Measurements from ENCODE around the gene RASSF1. TPM values are rescaled to one million over a fixed set of nuclear protein-coding genes. Genes with fewer than 3 reads are reported as not detected.

Gene RASSF1
- total RNA-seq, 1 donor from 2014 or later = 26.5 TPM

DNA sequence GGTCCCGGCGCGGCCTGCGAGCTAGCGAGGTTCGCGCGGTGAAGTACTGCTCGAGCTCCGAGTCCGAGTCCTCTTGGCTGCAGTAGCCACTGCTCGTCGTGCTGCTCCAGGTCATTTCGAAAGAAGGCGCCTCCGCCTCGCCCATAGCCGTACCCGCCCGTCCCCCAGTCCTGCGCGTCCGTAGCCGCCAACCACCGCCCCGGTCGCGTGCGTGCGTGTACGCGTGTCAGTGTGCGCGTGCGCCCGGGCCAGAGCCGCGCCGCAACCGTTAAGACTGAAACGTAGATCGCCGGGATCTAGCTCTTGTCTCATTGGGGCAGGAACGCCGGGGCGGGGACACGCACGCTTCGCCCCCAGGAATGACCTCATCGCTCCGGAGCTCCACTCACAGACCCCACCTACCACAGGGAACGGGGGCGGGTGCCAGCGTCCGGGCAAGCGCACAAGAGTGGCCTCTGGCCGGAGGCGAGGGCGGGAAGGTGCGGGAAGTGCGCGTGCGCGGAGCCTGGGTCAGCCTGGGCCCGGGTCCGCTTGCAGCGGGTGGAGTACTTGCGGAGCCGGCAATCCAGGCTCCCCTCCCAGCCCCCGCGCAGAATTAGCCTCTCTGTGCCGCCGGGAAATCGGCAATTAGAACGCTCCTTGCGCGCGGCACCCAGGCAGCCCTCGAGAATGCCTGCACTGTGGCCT is 3.3 kb downstream of the RASSF1 start:
- peaks cover 26% of the 10 kb centered on the region for H3K4me1 Mint-ChIP-seq (ENCODE audit: low read depth, unreplicated experiment)
- H3K27ac Mint-ChIP-seq (ENCODE audit: unreplicated experiment) = peak overlapping the region; percentile 97
- FAIRE-seq (peak; percentile 56), DNase-seq (ENCODE audit: low read depth) (peak; percentile 97)
- no peaks in the 10 kb centered on the region for H3K27me3 ChIP-seq (ENCODE audit: insufficient read depth, low read length)
- H3K9me3 Mint-ChIP-seq (ENCODE audit: unreplicated experiment) = peaks cover 4% of the 10 kb centered on the region
- H2AFZ ChIP-seq (ENCODE audit: low read depth, low read length) = peak overlapping the region; percentile 83
- H3K4me2 ChIP-seq (ENCODE audit: low read length) = peak overlapping the region; percentile 94
- no peaks in the 10 kb centered on the region for H3K36me3 ChIP-seq (ENCODE audit: insufficient read depth, low read length)
- H3K4me3 ChIP-seq (ENCODE audit: insufficient read depth, low read depth, low read length) = peak overlapping the region; percentile 92
- H3K27me3 Mint-ChIP-seq (ENCODE audit: low read depth, unreplicated experiment) = peaks cover 16% of the 10 kb centered on the region
- TF ChIP-seq EZH2 (IDR thresholded peaks at IDR 0.05; ENCODE audit: insufficient read depth, low read length) (no peak), CTCF (IDR thresholded peaks at IDR 0.05; ENCODE audit: insufficient read depth, low read depth, low read length) (no peak)
- H3K27ac ChIP-seq (ENCODE audit: low read depth, low read length) = peak overlapping the region; percentile 92
- peaks cover 41% of the 10 kb centered on the region for H4K20me1 ChIP-seq (ENCODE audit: insufficient read depth, low read length)
- H3K9ac ChIP-seq (ENCODE audit: low read length) = peak overlapping the region; percentile 97
- peaks cover 40% of the 10 kb centered on the region for H3K4me1 ChIP-seq (ENCODE audit: insufficient read depth, low read length)
- H3K9me3 ChIP-seq (ENCODE audit: insufficient read depth, low read depth, low read length) = no peaks in the 10 kb centered on the region
- peak overlapping the region; percentile 94 for H3K4me3 Mint-ChIP-seq (ENCODE audit: unreplicated experiment)
- H3K36me3 Mint-ChIP-seq (ENCODE audit: low read depth, unreplicated experiment) = peaks cover 1% of the 10 kb centered on the region
- H3K79me2 ChIP-seq (ENCODE audit: insufficient read depth, low read length) = peaks cover 47% of the 10 kb centered on the region

GRCh38 chr3:50336452-50337174 is 4.0 kb downstream of the RASSF1 start:
- Mint-ChIP-seq H3K27ac (ENCODE audit: unreplicated experiment) (peak overlapping the region; percentile 97), H3K36me3 (ENCODE audit: low read depth, unreplicated experiment) (peaks cover 1% of the 10 kb centered on the region), H3K9me3 (ENCODE audit: unreplicated experiment) (peaks cover 3% of the 10 kb centered on the region), H3K4me1 (ENCODE audit: low read depth, unreplicated experiment) (peaks cover 26% of the 10 kb centered on the region), H3K27me3 (ENCODE audit: low read depth, unreplicated experiment) (peaks cover 9% of the 10 kb centered on the region), H3K4me3 (ENCODE audit: unreplicated experiment) (peak overlapping the region; percentile 97)
- TF ChIP-seq CTCF (IDR thresholded peaks at IDR 0.05; ENCODE audit: insufficient read depth, low read depth, low read length) (no peak), EZH2 (IDR thresholded peaks at IDR 0.05; ENCODE audit: insufficient read depth, low read length) (no peak)
- Histone ChIP-seq H3K27me3 (ENCODE audit: insufficient read depth, low read length) (no peaks in the 10 kb centered on the region), H3K27ac (ENCODE audit: low read depth, low read length) (peak overlapping the region; percentile 92), H2AFZ (ENCODE audit: low read depth, low read length) (peak overlapping the region; percentile 72), H3K4me2 (ENCODE audit: low read length) (peak overlapping the region; percentile 94), H4K20me1 (ENCODE audit: insufficient read depth, low read length) (peaks cover 48% of the 10 kb centered on the region), H3K79me2 (ENCODE audit: insufficient read depth, low read length) (peaks cover 54% of the 10 kb centered on the region), H3K9me3 (ENCODE audit: insufficient read depth, low read depth, low read length) (no peaks in the 10 kb centered on the region), H3K4me1 (ENCODE audit: insufficient read depth, low read length) (peaks cover 40% of the 10 kb centered on the region), H3K36me3 (ENCODE audit: insufficient read depth, low read length) (peaks cover 6% of the 10 kb centered on the region), H3K4me3 (ENCODE audit: insufficient read depth, low read depth, low read length) (peak overlapping the region; percentile 92), H3K9ac (ENCODE audit: low read length) (peak overlapping the region; percentile 97)
- no peak for FAIRE-seq
- no peak for DNase-seq (ENCODE audit: low read depth)

Data from astrocyte (in vitro differentiated cells and primary cell).